ENCODE results near the gene TTC39B. TPM values are rescaled to one million over a fixed set of nuclear protein-coding genes. Genes with fewer than 3 reads are reported as not detected.

TTC39B gene
- total RNA-seq, 1 donor from 2014 or later = 8.5 TPM

DNA sequence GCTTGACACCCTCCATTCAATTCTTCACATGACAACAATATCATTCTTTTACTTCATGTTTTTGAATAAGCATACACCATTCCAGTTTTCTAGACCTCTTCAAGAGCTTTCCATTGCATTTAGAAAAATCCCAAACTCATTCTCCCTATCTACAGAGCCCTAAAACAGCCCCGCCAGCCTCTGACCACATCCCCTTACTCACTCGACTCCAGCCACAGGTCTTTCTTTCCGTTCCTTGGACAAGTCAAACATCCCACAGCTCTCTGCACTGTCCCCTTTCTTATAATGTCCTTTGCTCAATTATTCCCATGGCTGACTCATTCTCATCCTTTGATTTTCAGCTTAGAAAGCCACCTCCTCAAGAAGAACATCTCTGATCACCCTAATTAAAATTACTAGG is 38.2 kb downstream of the TTC39B start:
- H3K27ac Mint-ChIP-seq = no peak overlapping the region
- no peaks in the 10 kb centered on the region for H3K36me3 Mint-ChIP-seq
- no peaks in the 10 kb centered on the region for H3K9me3 Mint-ChIP-seq
- DNase-seq (ENCODE audit: extremely low spot score, unreplicated experiment) = no peak
- peaks cover 2% of the 10 kb centered on the region for H3K4me1 Mint-ChIP-seq (ENCODE audit: unreplicated experiment)
- TF ChIP-seq, protein P1, sequence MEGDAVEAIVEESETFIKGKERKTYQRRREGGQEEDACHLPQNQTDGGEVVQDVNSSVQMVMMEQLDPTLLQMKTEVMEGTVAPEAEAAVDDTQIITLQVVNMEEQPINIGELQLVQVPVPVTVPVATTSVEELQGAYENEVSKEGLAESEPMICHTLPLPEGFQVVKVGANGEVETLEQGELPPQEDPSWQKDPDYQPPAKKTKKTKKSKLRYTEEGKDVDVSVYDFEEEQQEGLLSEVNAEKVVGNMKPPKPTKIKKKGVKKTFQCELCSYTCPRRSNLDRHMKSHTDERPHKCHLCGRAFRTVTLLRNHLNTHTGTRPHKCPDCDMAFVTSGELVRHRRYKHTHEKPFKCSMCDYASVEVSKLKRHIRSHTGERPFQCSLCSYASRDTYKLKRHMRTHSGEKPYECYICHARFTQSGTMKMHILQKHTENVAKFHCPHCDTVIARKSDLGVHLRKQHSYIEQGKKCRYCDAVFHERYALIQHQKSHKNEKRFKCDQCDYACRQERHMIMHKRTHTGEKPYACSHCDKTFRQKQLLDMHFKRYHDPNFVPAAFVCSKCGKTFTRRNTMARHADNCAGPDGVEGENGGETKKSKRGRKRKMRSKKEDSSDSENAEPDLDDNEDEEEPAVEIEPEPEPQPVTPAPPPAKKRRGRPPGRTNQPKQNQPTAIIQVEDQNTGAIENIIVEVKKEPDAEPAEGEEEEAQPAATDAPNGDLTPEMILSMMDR (conservative IDR thresholded peaks at IDR 0.05) = no peak
- no peak overlapping the region for H3K4me3 Mint-ChIP-seq
- no peaks in the 10 kb centered on the region for H3K27me3 Mint-ChIP-seq

DNA sequence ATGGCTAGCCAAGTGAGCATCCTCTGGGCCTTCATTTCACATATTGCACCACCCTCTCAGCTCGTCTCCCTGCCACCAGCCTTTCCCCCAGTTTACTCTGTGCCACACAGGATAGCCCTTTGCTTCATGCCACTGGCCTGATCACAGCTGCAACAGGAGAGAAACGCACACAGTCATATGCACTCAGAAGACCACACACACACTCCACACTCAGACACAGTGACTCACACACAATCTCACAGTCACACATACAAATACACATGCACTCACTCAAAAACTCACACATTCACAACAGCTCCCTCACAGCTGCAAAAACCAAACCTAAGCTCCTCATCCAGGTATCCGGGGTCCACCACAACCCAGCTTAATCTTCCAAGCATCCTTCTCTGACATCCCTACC is 38.7 kb downstream of the TTC39B start:
- Mint-ChIP-seq H3K27ac (no peak overlapping the region), H3K4me3 (no peak overlapping the region), H3K4me1 (ENCODE audit: unreplicated experiment) (peaks cover 7% of the 10 kb centered on the region), H3K36me3 (no peaks in the 10 kb centered on the region), H3K9me3 (no peaks in the 10 kb centered on the region), H3K27me3 (no peaks in the 10 kb centered on the region)
- no peak for DNase-seq (ENCODE audit: extremely low spot score, unreplicated experiment)
- TF ChIP-seq, protein P1 (conservative IDR thresholded peaks at IDR 0.05) = no peak

DNA sequence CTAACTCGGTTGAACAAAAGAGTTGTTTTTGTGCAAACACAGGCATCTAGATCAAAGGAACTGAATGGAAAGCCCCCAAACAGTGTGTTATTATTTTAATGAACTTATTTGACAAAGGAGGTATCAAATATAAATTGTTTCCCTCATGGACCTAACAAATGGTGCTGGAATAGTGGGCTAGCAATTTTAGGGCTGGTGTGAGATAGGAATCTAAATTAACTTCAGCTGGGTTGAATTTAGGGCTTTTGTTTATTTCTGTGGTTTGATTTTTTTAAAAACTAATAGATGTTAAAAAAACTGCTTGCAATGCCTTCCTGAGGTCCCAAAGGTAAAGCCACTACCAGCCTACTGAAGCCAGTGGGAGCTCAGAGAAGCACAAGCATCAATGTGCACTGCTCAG is 42.1 kb downstream of the TTC39B start:
- no peaks in the 10 kb centered on the region for H3K9me3 Mint-ChIP-seq
- TF ChIP-seq, protein P1 (conservative IDR thresholded peaks at IDR 0.05) = no peak
- no peaks in the 10 kb centered on the region for H3K27me3 Mint-ChIP-seq
- DNase-seq (ENCODE audit: extremely low spot score, unreplicated experiment) = no peak
- H3K4me3 Mint-ChIP-seq = no peak overlapping the region
- peaks cover 7% of the 10 kb centered on the region for H3K4me1 Mint-ChIP-seq (ENCODE audit: unreplicated experiment)
- no peak overlapping the region for H3K27ac Mint-ChIP-seq
- peaks cover 4% of the 10 kb centered on the region for H3K36me3 Mint-ChIP-seq

DNA sequence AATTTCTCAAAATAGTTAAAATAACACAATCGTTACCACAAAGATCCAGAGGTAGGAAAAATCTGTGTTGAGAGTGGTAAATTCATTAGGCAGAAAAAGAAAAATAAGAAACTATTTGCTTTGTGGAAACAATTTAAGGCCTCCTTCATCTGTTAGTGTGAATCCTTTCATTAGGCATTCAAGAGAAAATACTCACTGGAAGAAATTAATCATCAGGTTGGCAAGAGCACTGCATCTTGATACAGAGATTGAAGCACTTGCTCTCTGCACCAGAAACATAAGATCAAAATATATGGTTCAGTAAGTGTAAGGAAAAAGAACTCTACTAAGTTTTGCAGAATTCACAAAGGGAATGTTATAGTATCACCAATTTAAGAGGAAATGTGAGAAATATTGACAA is 44.4 kb downstream of the TTC39B start:
- no peaks in the 10 kb centered on the region for H3K9me3 Mint-ChIP-seq
- TF ChIP-seq, protein P1 (conservative IDR thresholded peaks at IDR 0.05) = no peak
- no peak for DNase-seq (ENCODE audit: extremely low spot score, unreplicated experiment)

DNA sequence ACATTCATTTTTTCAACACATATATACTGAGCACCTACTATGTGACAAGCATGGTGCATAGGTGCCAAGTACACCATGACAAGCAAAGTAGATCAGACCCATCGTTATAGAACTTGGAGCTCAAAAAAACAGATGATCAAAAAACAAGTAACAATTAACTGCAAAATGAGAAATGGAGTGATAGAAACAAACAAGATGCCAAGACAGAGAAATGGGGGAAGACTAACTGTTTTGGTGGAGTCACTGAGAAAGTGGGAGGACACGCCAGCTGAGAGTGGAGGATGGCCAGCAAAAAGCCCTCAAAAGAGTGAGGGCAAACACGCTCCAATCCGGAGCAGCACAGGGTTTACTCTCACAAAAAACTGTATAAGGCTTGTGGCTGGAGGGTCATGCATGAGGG is 50.6 kb downstream of the TTC39B start:
- no peak overlapping the region for H3K27ac Mint-ChIP-seq
- TF ChIP-seq, protein P1 (conservative IDR thresholded peaks at IDR 0.05) = no peak
- no peaks in the 10 kb centered on the region for H3K4me1 Mint-ChIP-seq (ENCODE audit: unreplicated experiment)
- H3K36me3 Mint-ChIP-seq = peaks cover 4% of the 10 kb centered on the region
- no peaks in the 10 kb centered on the region for H3K9me3 Mint-ChIP-seq
- H3K27me3 Mint-ChIP-seq = no peaks in the 10 kb centered on the region
- no peak overlapping the region for H3K4me3 Mint-ChIP-seq
- DNase-seq (ENCODE audit: extremely low spot score, unreplicated experiment) = no peak

More for the DNA sequence above, 44.4 kb downstream of the TTC39B start:
- peak overlapping the region; percentile 66 for H3K27ac Mint-ChIP-seq
- H3K27me3 Mint-ChIP-seq = no peaks in the 10 kb centered on the region
- H3K4me1 Mint-ChIP-seq (ENCODE audit: unreplicated experiment) = peaks cover 7% of the 10 kb centered on the region
- H3K4me3 Mint-ChIP-seq = no peak overlapping the region
- H3K36me3 Mint-ChIP-seq = peaks cover 4% of the 10 kb centered on the region

DNA sequence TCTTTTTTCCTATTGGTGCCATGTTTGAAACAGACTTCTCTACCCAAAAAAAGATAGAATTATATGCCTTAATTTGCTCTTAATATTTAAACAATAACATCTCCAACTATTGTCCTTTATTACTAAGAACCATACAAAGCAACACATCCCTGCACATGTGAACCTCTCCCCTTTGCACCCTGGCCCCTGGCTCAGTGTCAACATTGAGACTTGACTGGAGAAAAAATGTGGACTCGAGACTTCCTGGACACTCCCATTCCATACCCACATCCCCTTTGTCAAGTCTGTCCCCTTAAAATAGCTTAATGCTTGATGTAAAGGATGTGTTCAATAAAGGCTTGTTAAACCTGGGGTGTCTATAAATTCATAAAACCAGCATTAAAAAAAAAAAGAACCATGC is 53.2 kb downstream of the TTC39B start:
- H3K27ac Mint-ChIP-seq = no peak overlapping the region
- DNase-seq (ENCODE audit: extremely low spot score, unreplicated experiment) = no peak
- H3K4me1 Mint-ChIP-seq (ENCODE audit: unreplicated experiment) = peaks cover 10% of the 10 kb centered on the region
- TF ChIP-seq, protein P1 (conservative IDR thresholded peaks at IDR 0.05) = no peak
- no peak overlapping the region for H3K4me3 Mint-ChIP-seq
- H3K36me3 Mint-ChIP-seq = peaks cover 4% of the 10 kb centered on the region
- no peaks in the 10 kb centered on the region for H3K9me3 Mint-ChIP-seq
- no peaks in the 10 kb centered on the region for H3K27me3 Mint-ChIP-seq

Measured in type B pancreatic cell (in vitro differentiated cells).